Activated naive CD8-positive, alpha-beta T cell treated with anti-CD3 and anti-CD28 coated beads, Interleukin-2, amount 10 ng/mL, durations not matched to agents 7 days and 5 days (primary cell): Measurements from ENCODE around the gene SLC7A11. TPM values are rescaled to one million over a fixed set of nuclear protein-coding genes. Genes with fewer than 3 reads are reported as not detected.
"Not testable (repeated sequence)": the region's sequence is repeated elsewhere in the genome, so short reads cannot be mapped to it uniquely, and the experiment has no call there.

Experiments
- ATAC-seq: fragments of 150-1000 bp; cut with Tn5 transposase; one replicate; pipeline ENCODE4 v1.10.0; 2021; ENCODE audit warnings: low read depth, moderate library complexity
- POLR2A ChIA-PET: fragments of 350-600 bp; sonication (Branson Sonifier 250); formaldehyde crosslinking; loops from one replicate; lab custom pipeline; 2021; ENCODE audit warnings: antibody characterized with exemption; lab: Charles Lee
- DNase-seq: peaks from one replicate; pipeline ENCODE4 v3.0.0; 2021
- H3K27ac Mint-ChIP-seq: one replicate; pipeline ENCODE4 v1.8.0; 2022; ENCODE audit warnings: mild to moderate bottlenecking, mixed read lengths
- H3K27me3 Mint-ChIP-seq: one replicate; pipeline ENCODE4 v1.8.0; 2022; ENCODE audit warnings: mild to moderate bottlenecking, moderate library complexity, mixed read lengths
- H3K36me3 Mint-ChIP-seq: one replicate; pipeline ENCODE4 v1.8.0; 2021; ENCODE audit warnings: mild to moderate bottlenecking, mixed read lengths
- H3K4me1 Mint-ChIP-seq: one replicate; pipeline ENCODE4 v1.8.0; 2021; ENCODE audit warnings: mixed read lengths
- H3K4me3 Mint-ChIP-seq: one replicate; pipeline ENCODE4 v1.8.0; 2022; ENCODE audit warnings: mild to moderate bottlenecking, moderate library complexity, mixed read lengths
- H3K9me3 Mint-ChIP-seq: one replicate; pipeline ENCODE4 v1.8.0; 2021; ENCODE audit warnings: mixed read lengths
- total RNA-seq, 2 experiments: library from RNA; stranded (reverse); gene quantifications; one replicate each; pipeline ENCODE4 v1.2.3, GENCODE V29; 2021

Gene SLC7A11
- total RNA-seq, 2 experiments from 2014 or later = 1.3 to 1.5 TPM

GRCh38 chr4:138217567-138217966 is 24.6 kb downstream of the SLC7A11 start:
- H3K36me3 Mint-ChIP-seq = no peaks in the 10 kb centered on the region
- H3K27ac Mint-ChIP-seq = no peak overlapping the region
- no peak for ATAC-seq
- H3K9me3 Mint-ChIP-seq = no peaks in the 10 kb centered on the region
- H3K4me3 Mint-ChIP-seq = no peak overlapping the region
- no peaks in the 10 kb centered on the region for H3K27me3 Mint-ChIP-seq
- H3K4me1 Mint-ChIP-seq = no peaks in the 10 kb centered on the region
- no peak for DNase-seq
- POLR2A ChIA-PET = no interaction called here

- ATAC-seq = no peak
- POLR2A ChIA-PET = no interaction called here
- no peak overlapping the region for H3K4me3 Mint-ChIP-seq
These were observed 25.8 kb downstream of the SLC7A11 start for GRCh38 chr4:138216272-138216867.

GRCh38 chr4:138210576-138210975 is 31.6 kb downstream of the SLC7A11 start:
- ATAC-seq, DNase-seq, POLR2A ChIA-PET, H3K4me1 Mint-ChIP-seq, H3K27me3 Mint-ChIP-seq, H3K27ac Mint-ChIP-seq, H3K36me3 Mint-ChIP-seq, H3K4me3 Mint-ChIP-seq, H3K9me3 Mint-ChIP-seq: not testable (repeated sequence)

More at GRCh38 chr4:138216272-138216867, 25.8 kb downstream of the SLC7A11 start:
- H3K9me3 Mint-ChIP-seq = no peaks in the 10 kb centered on the region
- no peak for DNase-seq
- no peaks in the 10 kb centered on the region for H3K4me1 Mint-ChIP-seq
- H3K36me3 Mint-ChIP-seq = no peaks in the 10 kb centered on the region
- no peaks in the 10 kb centered on the region for H3K27me3 Mint-ChIP-seq
- H3K27ac Mint-ChIP-seq = no peak overlapping the region

GRCh38 chr4:138209094-138209493 is 33.1 kb downstream of the SLC7A11 start:
- H3K27me3 Mint-ChIP-seq = no peaks in the 10 kb centered on the region
- POLR2A ChIA-PET = no interaction called here
- no peak for DNase-seq
- no peak overlapping the region for H3K4me3 Mint-ChIP-seq
- H3K27ac Mint-ChIP-seq = no peak overlapping the region
- peaks cover 2% of the 10 kb centered on the region for H3K36me3 Mint-ChIP-seq
- no peak for ATAC-seq
- peaks cover 2% of the 10 kb centered on the region for H3K9me3 Mint-ChIP-seq
- no peaks in the 10 kb centered on the region for H3K4me1 Mint-ChIP-seq

GRCh38 chr4:138205531-138206233 is 36.5 kb downstream of the SLC7A11 start:
- Mint-ChIP-seq H3K27ac (no peak overlapping the region), H3K36me3 (no peaks in the 10 kb centered on the region), H3K4me1 (no peaks in the 10 kb centered on the region), H3K27me3 (no peaks in the 10 kb centered on the region), H3K9me3 (no peaks in the 10 kb centered on the region), H3K4me3 (no peak overlapping the region)
- ATAC-seq (no peak), DNase-seq (no peak)
- POLR2A ChIA-PET = no interaction called here

GRCh38 chr4:138204507-138204906 is 37.6 kb downstream of the SLC7A11 start:
- Mint-ChIP-seq H3K27ac (no peak overlapping the region), H3K9me3 (no peaks in the 10 kb centered on the region), H3K4me1 (no peaks in the 10 kb centered on the region), H3K27me3 (no peaks in the 10 kb centered on the region), H3K4me3 (no peak overlapping the region), H3K36me3 (no peaks in the 10 kb centered on the region)
- DNase-seq (no peak), ATAC-seq (no peak)
- POLR2A ChIA-PET = no interaction called here

GRCh38 chr4:138202686-138203085 is 39.5 kb downstream of the SLC7A11 start:
- H3K27me3 Mint-ChIP-seq = no peaks in the 10 kb centered on the region
- no peaks in the 10 kb centered on the region for H3K36me3 Mint-ChIP-seq

GRCh38 chr4:138200236-138200590 is 41.9 kb downstream of the SLC7A11 start:
- no peak overlapping the region for H3K27ac Mint-ChIP-seq
- no peaks in the 10 kb centered on the region for H3K9me3 Mint-ChIP-seq
- H3K4me3 Mint-ChIP-seq = no peak overlapping the region
- peaks cover 3% of the 10 kb centered on the region for H3K27me3 Mint-ChIP-seq
- POLR2A ChIA-PET = no interaction called here
- no peak for DNase-seq
- no peak for ATAC-seq
- no peaks in the 10 kb centered on the region for H3K36me3 Mint-ChIP-seq
- H3K4me1 Mint-ChIP-seq = no peaks in the 10 kb centered on the region

More at GRCh38 chr4:138202686-138203085, 39.5 kb downstream of the SLC7A11 start:
- Mint-ChIP-seq H3K4me3 (no peak overlapping the region), H3K9me3 (no peaks in the 10 kb centered on the region), H3K4me1 (no peaks in the 10 kb centered on the region), H3K27ac (no peak overlapping the region)
- DNase-seq (no peak), ATAC-seq (no peak)
- POLR2A ChIA-PET = no interaction called here

- no peak overlapping the region for H3K4me3 Mint-ChIP-seq
- no peak for ATAC-seq
- no peaks in the 10 kb centered on the region for H3K36me3 Mint-ChIP-seq
- H3K27me3 Mint-ChIP-seq = peaks cover 3% of the 10 kb centered on the region
- no peak for DNase-seq
- no peak overlapping the region for H3K27ac Mint-ChIP-seq
- no peaks in the 10 kb centered on the region for H3K9me3 Mint-ChIP-seq
- POLR2A ChIA-PET = no interaction called here
- H3K4me1 Mint-ChIP-seq = no peaks in the 10 kb centered on the region
These were observed 42.4 kb downstream of the SLC7A11 start for GRCh38 chr4:138199568-138200235.

- H3K9me3 Mint-ChIP-seq = no peaks in the 10 kb centered on the region
- POLR2A ChIA-PET = no interaction called here
- peaks cover 3% of the 10 kb centered on the region for H3K27me3 Mint-ChIP-seq
- H3K4me3 Mint-ChIP-seq = no peak overlapping the region
- DNase-seq (no peak), ATAC-seq (no peak)
- no peak overlapping the region for H3K27ac Mint-ChIP-seq
- no peaks in the 10 kb centered on the region for H3K4me1 Mint-ChIP-seq
- H3K36me3 Mint-ChIP-seq = no peaks in the 10 kb centered on the region
These were observed 46.0 kb downstream of the SLC7A11 start for GRCh38 chr4:138196153-138196552.

GRCh38 chr4:138193963-138194362 is 48.2 kb downstream of the SLC7A11 start:
- peaks cover 7% of the 10 kb centered on the region for H3K27me3 Mint-ChIP-seq

GRCh38 chr4:138192113-138192512 is 50.0 kb downstream of the SLC7A11 start:
- Mint-ChIP-seq H3K9me3 (no peaks in the 10 kb centered on the region), H3K27ac (no peak overlapping the region), H3K27me3 (peaks cover 7% of the 10 kb centered on the region), H3K4me1 (no peaks in the 10 kb centered on the region), H3K36me3 (no peaks in the 10 kb centered on the region), H3K4me3 (no peak overlapping the region)
- POLR2A ChIA-PET = no interaction called here
- no peak for ATAC-seq
- DNase-seq = no peak

More at GRCh38 chr4:138193963-138194362, 48.2 kb downstream of the SLC7A11 start:
- POLR2A ChIA-PET = no interaction called here
- Mint-ChIP-seq H3K36me3 (no peaks in the 10 kb centered on the region), H3K4me1 (no peaks in the 10 kb centered on the region), H3K27ac (no peak overlapping the region), H3K9me3 (no peaks in the 10 kb centered on the region), H3K4me3 (no peak overlapping the region)
- DNase-seq (no peak), ATAC-seq (no peak)

- DNase-seq (no peak), ATAC-seq (no peak)
- Mint-ChIP-seq H3K27ac (no peak overlapping the region), H3K4me1 (no peaks in the 10 kb centered on the region), H3K4me3 (no peak overlapping the region), H3K27me3 (peaks cover 5% of the 10 kb centered on the region), H3K9me3 (no peaks in the 10 kb centered on the region), H3K36me3 (no peaks in the 10 kb centered on the region)
- POLR2A ChIA-PET = no interaction called here
These were observed 51.7 kb downstream of the SLC7A11 start for GRCh38 chr4:138190452-138190858.

GRCh38 chr4:138189206-138189605 is 52.9 kb downstream of the SLC7A11 start:
- Mint-ChIP-seq H3K27me3 (peaks cover 3% of the 10 kb centered on the region), H3K9me3 (no peaks in the 10 kb centered on the region), H3K36me3 (no peaks in the 10 kb centered on the region), H3K27ac (no peak overlapping the region), H3K4me3 (no peak overlapping the region), H3K4me1 (no peaks in the 10 kb centered on the region)
- ATAC-seq (no peak), DNase-seq (no peak)
- POLR2A ChIA-PET = no interaction called here
